B cell (primary cell): Measurements from ENCODE around the gene PFDN2. TPM values are rescaled to one million over a fixed set of nuclear protein-coding genes. Genes with fewer than 3 reads are reported as not detected.

Experiments
- ATAC-seq: fragments of 200-7000 bp; cut with Tn5 transposase; one replicate; pipeline ENCODE4 v1.10.0; 2021; ENCODE audit warnings: low read depth, mild to moderate bottlenecking, moderate number of reproducible peaks, moderate library complexity
- CTCF ChIA-PET: fragments of 350-600 bp; sonication (Branson Sonifier 250); formaldehyde crosslinking; loops from one replicate; lab custom pipeline; 2021; ENCODE audit warnings: antibody characterized with exemption, inconsistent platforms; lab: Charles Lee
- POLR2A ChIA-PET: fragments of 350-600 bp; sonication (Branson Sonifier 250); formaldehyde crosslinking; loops from one replicate; lab custom pipeline; 2021; ENCODE audit warnings: antibody characterized with exemption; lab: Charles Lee
- DNase-seq: peaks from one replicate; pipeline ENCODE4 v3.0.0; 2013
- H2AFZ ChIP-seq: 2 replicates; pipeline ENCODE4 v1.6.1; 2012; ENCODE audit warnings: mild to moderate bottlenecking, low read depth, low read length; ENCODE audit not compliant: insufficient read depth, poor library complexity, severe bottlenecking
- H3K27ac ChIP-seq, 2 donors: 1 replicate in 1 of 2; 2 replicates in 1 of 2; pipeline ENCODE4 v1.5.1; 2012 to 2013; ENCODE audit warnings: low read length in 2 of 2, mild to moderate bottlenecking in 2 of 2, moderate library complexity in 1 of 2
- H3K27me3 ChIP-seq, 4 experiments: fragments of 200-600 bp in 1 of 4; sonication (generic) in 1 of 4; replicated peaks in 1 of 4; 1 replicate in 2 of 4; 2 replicates in 2 of 4; pipeline versions ENCODE4 v1.6.1 to v1.7.0; 2013 to 2016; ENCODE audit warnings: low read length in 3 of 4, mild to moderate bottlenecking in 2 of 4, mixed read lengths in 1 of 4, moderate library complexity in 1 of 4; ENCODE audit not compliant: insufficient read depth in 4 of 4, control insufficient read depth in 3 of 4; ENCODE audit errors: control extremely low read depth in 1 of 4
- H3K36me3 ChIP-seq, 2 experiments: replicated peaks in 1 of 2; 1 replicate in 1 of 2; 2 replicates in 1 of 2; pipeline versions ENCODE4 v1.6.1 to v1.7.1; 2013; ENCODE audit warnings: low read length in 1 of 2; ENCODE audit not compliant: insufficient read depth in 2 of 2, control insufficient read depth in 1 of 2; ENCODE audit errors: control extremely low read depth in 1 of 2, extremely low read depth in 1 of 2
- H3K4me1 ChIP-seq, 2 donors: fragments of 200-600 bp in 1 of 2; sonication (generic) in 1 of 2; 1 replicate in 1 of 2; 2 replicates in 1 of 2; pipeline versions ENCODE4 v1.5.1 to v1.6.1; 2013 to 2017; ENCODE audit warnings: low read length in 2 of 2; ENCODE audit not compliant: control insufficient read depth in 2 of 2, insufficient read depth in 2 of 2
- H3K4me2 ChIP-seq: replicated peaks from 2 replicates; pipeline ENCODE3; 2012; ENCODE audit warnings: mild to moderate bottlenecking, low read depth, low read length; ENCODE audit not compliant: poor library complexity, severe bottlenecking
- H3K4me3 ChIP-seq, 5 experiments: fragments of 200-600 bp in 1 of 5; sonication (generic) in 1 of 5; 1 replicate in 3 of 5; 2 replicates in 2 of 5; pipeline versions ENCODE4 v1.5.1 to v1.7.0; 2011 to 2016; ENCODE audit warnings: low read length in 4 of 5, mild to moderate bottlenecking in 4 of 5, low read depth in 2 of 5, control low read depth in 1 of 5, moderate library complexity in 1 of 5; ENCODE audit not compliant: insufficient read depth in 1 of 5; ENCODE audit errors: control extremely low read depth in 1 of 5, extremely low read depth in 1 of 5
- H3K79me2 ChIP-seq: fragments of 200-600 bp; sonication (generic); one replicate; pipeline ENCODE4 v1.6.0; 2016; ENCODE audit warnings: low read length; ENCODE audit not compliant: control insufficient read depth, insufficient read depth
- H3K9ac ChIP-seq: fragments of 200-600 bp; sonication (generic); 2 replicates; pipeline ENCODE4 v1.6.1; 2017; ENCODE audit warnings: mild to moderate bottlenecking, low read length, moderate library complexity
- H3K9me3 ChIP-seq, 3 donors: one replicate each; pipeline versions ENCODE4 v1.6.1 to v1.7.1; 2013; ENCODE audit warnings: low read length in 2 of 3; ENCODE audit not compliant: control insufficient read depth in 2 of 3, insufficient read depth in 1 of 3; ENCODE audit errors: control extremely low read depth in 1 of 3
- H4K20me1 ChIP-seq: 2 replicates; pipeline ENCODE4 v1.6.0; 2012; ENCODE audit warnings: mild to moderate bottlenecking, low read length; ENCODE audit not compliant: insufficient read depth, control insufficient read depth, poor library complexity, severe bottlenecking
- H3K27ac Mint-ChIP-seq: one replicate; pipeline ENCODE4 v1.8.0; 2021; ENCODE audit warnings: mixed read lengths
- H3K27me3 Mint-ChIP-seq: one replicate; pipeline ENCODE4 v1.8.0; 2021; ENCODE audit warnings: mixed read lengths
- H3K4me1 Mint-ChIP-seq: one replicate; pipeline ENCODE4 v1.8.0; 2021; ENCODE audit warnings: mixed read lengths
- H3K4me3 Mint-ChIP-seq: one replicate; pipeline ENCODE4 v1.8.0; 2021; ENCODE audit warnings: mixed read lengths
- H3K9me3 Mint-ChIP-seq: one replicate; pipeline ENCODE4 v1.8.0; 2022; ENCODE audit warnings: mixed read lengths; ENCODE audit not compliant: insufficient read depth
- EZH2 ChIP-seq: IDR thresholded peaks from 2 replicates; pipeline ENCODE4 v1.6.1; 2012; ENCODE audit warnings: borderline replicate concordance, low read depth, mild to moderate bottlenecking, moderate library complexity, low read length; ENCODE audit not compliant: insufficient read depth, poor library complexity, severe bottlenecking
- WGBS: methylation state at CpG from one replicate; pipeline ENCODE4 v1.1.5; 2013; ENCODE audit warnings: missing lambda C conversion rate; ENCODE audit not compliant: insufficient coverage; 5-methylcytosine and 5-hydroxymethylcytosine counted together
- intact Hi-C: fragments of 100-400 bp; cut with micrococcal nuclease; formaldehyde crosslinking; loops from one replicate; pipeline ENCODE4 v1.10.0; 2022
- polyA plus RNA-seq: library from polyadenylated mRNA; depleted of rRNA; stranded (reverse); fragments of >200 nt; gene quantifications from 2 replicates; pipeline ENCODE4 v1.2.3, GENCODE V29; 2012
- total RNA-seq, 2 donors: library from RNA; stranded (reverse); fragments of 120-200 nt in 1 of 2; gene quantifications; 1 replicate in 1 of 2; 2 replicates in 1 of 2; pipeline versions ENCODE4 v1.2.3 to v1.2.4, GENCODE V29; 2013 to 2022
- TF ChIP-seq, protein P1 (sequence below): fragments of 200-600 bp; IDR thresholded peaks from one replicate; pipeline ENCODE4 v1.8.0; 2022; ENCODE audit warnings: antibody characterized with exemption, mild to moderate bottlenecking

The PFDN2 gene
- total and polyA plus RNA-seq, 2 donors (not counting 1 experiment from before 2014, with no cell fraction given): 29.9 to 43.2 TPM

DNA sequence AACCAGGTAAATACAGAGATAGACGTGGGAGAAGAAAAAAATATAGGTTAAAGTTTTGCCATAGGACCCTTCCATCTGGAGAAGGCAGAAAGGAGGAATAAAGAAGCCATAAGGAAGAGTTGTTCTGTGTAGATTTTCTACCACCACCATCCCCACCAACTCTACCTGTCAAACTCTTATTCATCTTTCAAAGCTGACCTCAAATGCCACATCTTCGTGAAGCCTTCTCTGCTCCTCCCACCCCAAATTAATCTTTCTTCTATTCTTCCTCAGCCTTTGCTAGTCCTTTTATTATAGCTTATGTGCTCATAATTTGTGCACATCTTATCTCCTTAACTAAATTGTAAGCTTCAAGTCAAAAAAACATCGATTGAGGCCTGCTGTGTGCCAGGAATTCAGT lies 27.2 kb downstream of the PFDN2 start:
- Mint-ChIP-seq H3K27ac (no peak overlapping the region), H3K27me3 (peaks cover 3% of the 10 kb centered on the region), H3K4me3 (no peak overlapping the region), H3K4me1 (peaks cover under 1% of the 10 kb centered on the region), H3K9me3 (no peaks in the 10 kb centered on the region)
- H3K36me3 ChIP-seq: no peaks in the 10 kb centered on the region
- H3K79me2 ChIP-seq: no peaks in the 10 kb centered on the region
- H3K4me3 ChIP-seq: no peak overlapping the region
- ChIA-PET CTCF (no interaction called here), POLR2A (no interaction called here)
- TF ChIP-seq EZH2: no peak
- TF ChIP-seq, protein P1, sequence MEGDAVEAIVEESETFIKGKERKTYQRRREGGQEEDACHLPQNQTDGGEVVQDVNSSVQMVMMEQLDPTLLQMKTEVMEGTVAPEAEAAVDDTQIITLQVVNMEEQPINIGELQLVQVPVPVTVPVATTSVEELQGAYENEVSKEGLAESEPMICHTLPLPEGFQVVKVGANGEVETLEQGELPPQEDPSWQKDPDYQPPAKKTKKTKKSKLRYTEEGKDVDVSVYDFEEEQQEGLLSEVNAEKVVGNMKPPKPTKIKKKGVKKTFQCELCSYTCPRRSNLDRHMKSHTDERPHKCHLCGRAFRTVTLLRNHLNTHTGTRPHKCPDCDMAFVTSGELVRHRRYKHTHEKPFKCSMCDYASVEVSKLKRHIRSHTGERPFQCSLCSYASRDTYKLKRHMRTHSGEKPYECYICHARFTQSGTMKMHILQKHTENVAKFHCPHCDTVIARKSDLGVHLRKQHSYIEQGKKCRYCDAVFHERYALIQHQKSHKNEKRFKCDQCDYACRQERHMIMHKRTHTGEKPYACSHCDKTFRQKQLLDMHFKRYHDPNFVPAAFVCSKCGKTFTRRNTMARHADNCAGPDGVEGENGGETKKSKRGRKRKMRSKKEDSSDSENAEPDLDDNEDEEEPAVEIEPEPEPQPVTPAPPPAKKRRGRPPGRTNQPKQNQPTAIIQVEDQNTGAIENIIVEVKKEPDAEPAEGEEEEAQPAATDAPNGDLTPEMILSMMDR: no peak
- WGBS: 89% methylated on average over 2 of the region's 3 CpGs
- ATAC-seq (no peak), DNase-seq (no peak)
- no peaks in the 10 kb centered on the region for H3K27me3 ChIP-seq
- intact Hi-C loops: loop anchor here (10.0 kb wide), 1 partner anchor 294 kb away; no protein-coding TSS in a partner anchor
- no peak overlapping the region for H3K27ac ChIP-seq
- no peak overlapping the region for H3K4me2 ChIP-seq
- H3K4me1 ChIP-seq: no peaks in the 10 kb centered on the region
- H4K20me1 ChIP-seq: no peaks in the 10 kb centered on the region
- H2AFZ ChIP-seq: no peak overlapping the region
- no peak overlapping the region for H3K9ac ChIP-seq
- no peaks in the 10 kb centered on the region for H3K9me3 ChIP-seq

DNA sequence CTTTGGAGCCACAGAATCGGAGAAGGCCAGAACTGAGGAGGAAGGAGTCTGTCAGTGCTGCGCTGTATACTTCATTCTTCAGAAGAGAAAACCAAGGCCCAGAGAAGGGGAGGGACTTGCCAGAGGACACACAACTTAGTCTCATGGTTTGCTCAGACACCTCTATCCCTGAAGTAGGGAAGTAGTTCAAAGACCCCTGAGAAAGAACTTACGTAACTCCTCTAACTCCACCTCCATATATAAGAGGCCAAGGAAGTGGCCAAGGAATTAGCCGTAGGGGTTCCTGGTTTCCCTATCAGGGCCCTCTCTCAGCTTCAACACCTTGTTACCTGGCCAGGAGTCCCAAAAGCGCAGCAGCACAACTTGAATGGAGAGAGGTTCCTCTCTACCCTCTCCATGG lies 27.9 kb downstream of the PFDN2 start:
- intact Hi-C loops: loop anchor here (10.0 kb wide), 1 partner anchor 295 kb away; no protein-coding TSS in a partner anchor
- Histone ChIP-seq H3K9ac (no peak overlapping the region), H3K4me2 (no peak overlapping the region), H3K79me2 (no peaks in the 10 kb centered on the region), H3K4me3 (no peak overlapping the region), H3K9me3 (no peaks in the 10 kb centered on the region), H2AFZ (no peak overlapping the region), H3K36me3 (no peaks in the 10 kb centered on the region), H3K27ac (no peak overlapping the region), H3K4me1 (no peaks in the 10 kb centered on the region), H4K20me1 (no peaks in the 10 kb centered on the region), H3K27me3 (no peaks in the 10 kb centered on the region)
- TF ChIP-seq EZH2: no peak
- TF ChIP-seq, protein P1: no peak
- Mint-ChIP-seq H3K27me3 (peaks cover 3% of the 10 kb centered on the region), H3K4me3 (no peak overlapping the region), H3K27ac (no peak overlapping the region), H3K4me1 (no peaks in the 10 kb centered on the region), H3K9me3 (no peaks in the 10 kb centered on the region)
- DNase-seq: no peak
- ChIA-PET CTCF (no interaction called here), POLR2A (no interaction called here)
- 100% methylated on average over 3 of the region's 5 CpGs for WGBS
- ATAC-seq: no peak
